HPDE6-E6E7 (cell line): ENCODE measurements around the gene ASTN2.
A peak's percentile ranks its signal among the peaks of the same experiment; 100 is the strongest.

Experiments used
- DNase-seq: peaks from one replicate; pipeline ENCODE4 v3.0.0; 2011; ENCODE audit warnings: missing footprints; ENCODE audit errors: extremely low spot score

The ASTN2 gene

DNA sequence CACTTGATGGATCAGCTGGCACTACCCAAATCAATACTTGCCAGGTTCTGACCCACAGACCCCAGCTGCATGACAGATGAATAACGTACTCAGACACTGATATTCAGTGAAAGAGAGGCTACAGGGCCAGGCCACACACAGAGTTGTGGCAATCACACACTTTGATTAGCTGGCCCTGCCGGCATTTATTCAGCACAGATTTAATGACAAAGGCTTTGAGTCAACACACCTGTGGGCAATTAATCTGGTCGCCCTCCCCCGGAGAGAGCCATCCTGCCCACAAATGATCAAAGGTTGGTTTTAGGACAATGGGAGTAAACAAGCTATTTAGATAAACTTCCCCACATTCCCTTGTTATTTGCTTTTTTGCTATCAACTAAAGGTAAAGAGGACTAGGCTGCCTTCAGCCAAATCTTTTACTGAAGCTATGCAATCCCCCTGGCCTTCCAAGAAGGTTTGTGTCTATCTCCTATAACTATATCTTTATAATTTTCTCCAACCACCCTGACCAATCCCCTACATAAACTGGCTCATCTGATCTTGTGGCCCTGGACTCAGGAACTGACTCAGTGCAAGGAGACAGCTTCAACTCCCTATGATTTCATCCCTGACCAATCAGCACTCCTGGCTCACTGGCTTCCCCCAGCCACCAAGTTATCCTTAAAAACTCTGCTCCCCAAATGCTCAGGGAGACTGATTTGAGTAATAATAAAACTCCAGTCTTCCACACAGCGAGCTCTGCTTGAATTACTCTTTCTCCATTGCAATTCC, 740.5 kb downstream of the ASTN2 start:
- DNase-seq = no peak

DNA sequence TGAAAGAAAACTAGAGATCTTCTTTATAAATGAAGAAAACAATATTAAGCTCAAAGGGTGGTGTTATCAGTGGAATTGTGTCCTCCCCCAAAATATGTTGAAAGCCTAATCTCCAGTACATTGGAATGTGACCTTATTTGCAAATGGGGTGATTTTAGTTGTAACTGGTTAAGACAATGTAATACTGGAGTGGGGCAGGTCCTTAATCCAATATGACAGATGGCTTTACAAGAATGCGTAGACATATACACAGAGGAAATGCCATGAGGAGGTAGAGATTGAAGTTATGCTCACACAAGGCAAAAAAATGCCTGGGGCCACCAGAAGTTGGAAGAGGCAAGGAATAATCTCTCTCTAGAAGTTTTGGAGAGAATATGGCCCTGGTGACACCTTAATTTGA, 741.5 kb downstream of the ASTN2 start:
- DNase-seq = no peak

DNA sequence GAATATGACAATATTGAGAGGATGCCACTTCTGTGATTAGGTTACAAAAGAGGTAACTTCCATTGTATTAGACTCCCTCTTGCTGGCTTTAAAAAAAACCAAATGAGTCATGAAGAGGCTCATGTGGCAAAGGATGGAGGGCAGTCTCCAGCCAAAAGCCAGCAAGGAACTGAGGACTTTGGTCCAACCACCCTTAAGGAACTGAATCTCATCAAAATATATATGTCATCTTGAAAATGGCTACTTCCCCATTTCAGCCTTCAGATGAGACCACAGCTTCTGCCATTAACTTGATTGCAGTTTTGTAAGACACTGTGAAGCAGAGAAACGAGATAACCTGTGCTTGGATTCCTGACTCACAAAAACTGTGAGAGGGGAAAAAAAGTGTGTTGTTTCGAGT, 743.3 kb downstream of the ASTN2 start:
- DNase-seq = no peak

DNA sequence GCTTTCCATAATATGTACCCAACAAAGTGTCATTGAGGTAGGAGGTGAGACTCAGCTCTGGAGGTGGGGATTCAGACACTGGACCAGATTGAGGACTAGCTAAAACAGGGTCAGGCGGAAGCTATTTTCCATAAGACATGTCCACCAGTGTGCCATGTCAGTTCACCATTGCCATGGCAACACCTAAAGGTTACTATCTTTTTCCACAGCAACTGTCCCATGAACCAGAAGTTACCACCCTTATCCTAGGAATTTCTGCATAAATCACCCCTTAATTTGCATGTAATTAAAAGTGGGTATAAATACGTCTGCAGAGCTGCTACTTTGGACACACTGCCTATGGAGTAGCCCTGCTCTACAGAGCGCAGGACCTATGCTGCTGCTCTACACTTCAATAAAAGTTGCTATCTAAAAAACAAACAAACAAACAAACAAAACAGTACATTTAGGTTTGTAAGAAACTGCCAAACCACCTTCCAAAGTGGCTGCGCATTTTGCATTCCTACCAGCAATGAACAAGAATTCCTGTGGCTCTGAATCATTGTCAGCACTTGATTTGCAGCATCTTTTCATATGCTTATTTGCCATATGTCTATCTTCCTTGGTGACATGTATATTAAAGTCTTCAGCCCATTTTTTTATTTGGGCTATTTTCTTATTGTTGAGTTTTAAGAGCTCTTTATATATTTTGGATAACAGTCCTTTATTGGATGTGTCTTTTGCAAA, 745.7 kb downstream of the ASTN2 start:
- no peak for DNase-seq

DNA sequence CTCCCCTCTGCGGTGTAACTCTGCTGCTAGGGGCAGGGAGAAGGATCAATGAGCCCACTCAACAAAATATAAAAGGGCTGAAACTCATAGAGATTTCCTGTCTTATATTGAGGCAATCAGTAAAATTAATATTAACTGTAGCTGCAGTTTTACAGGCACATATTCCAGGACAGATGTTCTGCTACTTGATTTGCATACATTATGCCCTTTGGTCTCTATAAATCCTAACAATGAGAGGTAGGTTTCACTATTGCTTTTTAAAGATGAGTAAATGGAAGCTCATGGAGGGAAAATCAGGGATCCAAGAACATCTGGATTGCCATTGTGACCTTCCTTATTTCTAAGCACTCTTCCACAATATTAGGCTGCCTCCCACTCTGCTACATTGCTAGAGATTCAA, 751.3 kb downstream of the ASTN2 start:
- no peak for DNase-seq

DNA sequence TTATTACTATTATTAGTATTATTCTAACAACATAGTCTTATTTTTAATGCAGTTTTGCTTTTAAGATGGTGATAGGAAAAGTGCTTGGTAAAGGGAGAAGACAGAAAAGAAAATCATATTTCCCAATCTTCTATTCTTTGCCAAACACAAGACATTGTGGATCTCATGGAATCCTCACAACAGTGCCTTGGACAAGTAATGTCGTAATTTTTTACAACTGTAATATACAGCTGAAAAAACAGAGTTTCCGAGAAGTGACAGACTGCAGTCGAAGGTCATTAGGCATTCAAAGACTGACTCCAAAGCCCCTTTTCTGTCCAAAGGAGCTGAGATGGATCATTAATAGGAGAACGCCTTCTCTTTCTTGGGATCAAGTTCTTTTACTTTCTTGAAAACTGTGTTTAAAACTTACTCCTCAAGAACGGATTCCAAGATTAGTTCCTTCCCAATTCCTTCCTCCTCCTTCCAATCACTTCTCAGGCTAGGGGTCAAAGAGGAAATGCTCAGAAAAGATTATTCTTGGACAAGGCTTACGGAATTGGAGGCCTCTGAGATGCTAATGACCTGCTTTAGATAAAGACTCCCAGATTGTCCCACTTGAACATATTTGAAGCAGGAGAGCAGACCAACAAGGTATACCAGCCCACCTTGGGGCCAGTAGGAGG, 752.1 kb downstream of the ASTN2 start:
- DNase-seq = no peak

DNA sequence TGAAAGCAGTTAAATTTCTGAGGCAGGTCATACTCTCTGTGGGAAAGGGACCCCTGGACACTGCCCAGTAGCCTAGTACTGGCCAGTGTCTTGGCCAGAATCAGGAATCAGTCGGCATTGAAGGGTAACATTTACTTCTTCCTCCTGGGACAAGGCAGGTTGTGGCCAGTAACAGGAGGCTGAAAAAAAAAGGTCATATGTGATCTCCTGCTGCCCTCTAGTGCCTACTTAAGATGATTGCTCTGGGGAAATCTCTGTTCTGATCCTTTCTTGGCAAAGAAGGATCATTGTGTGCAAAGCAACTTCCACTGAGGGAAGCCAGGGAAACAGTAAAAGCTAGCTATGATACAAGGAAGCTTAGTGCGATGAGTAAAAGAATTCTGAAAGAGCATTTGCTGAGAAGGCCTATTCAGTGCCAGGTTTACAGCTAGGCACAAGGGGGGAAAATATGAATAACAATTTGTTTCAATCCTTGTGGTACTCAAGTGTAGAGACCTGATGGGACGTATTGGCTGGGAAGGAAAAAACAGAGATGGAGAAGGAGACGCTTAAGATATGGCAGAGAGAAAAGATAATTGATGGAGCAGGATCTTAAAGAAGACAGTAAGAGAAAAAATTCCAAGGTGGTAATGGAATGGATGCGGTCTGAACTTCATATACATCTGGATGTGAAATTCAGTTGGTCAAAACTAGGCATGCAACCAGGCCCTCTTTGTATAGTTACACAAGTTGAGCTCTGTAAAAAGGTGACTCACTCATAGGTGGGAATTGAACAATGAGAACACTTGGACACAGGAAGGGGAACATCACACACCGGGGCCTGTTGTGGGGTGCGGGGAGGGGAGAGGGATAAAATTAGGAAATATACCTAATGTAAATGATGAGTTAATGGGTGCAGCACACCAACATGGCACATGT, 753.6 kb downstream of the ASTN2 start:
- peak; percentile 64 for DNase-seq

DNA sequence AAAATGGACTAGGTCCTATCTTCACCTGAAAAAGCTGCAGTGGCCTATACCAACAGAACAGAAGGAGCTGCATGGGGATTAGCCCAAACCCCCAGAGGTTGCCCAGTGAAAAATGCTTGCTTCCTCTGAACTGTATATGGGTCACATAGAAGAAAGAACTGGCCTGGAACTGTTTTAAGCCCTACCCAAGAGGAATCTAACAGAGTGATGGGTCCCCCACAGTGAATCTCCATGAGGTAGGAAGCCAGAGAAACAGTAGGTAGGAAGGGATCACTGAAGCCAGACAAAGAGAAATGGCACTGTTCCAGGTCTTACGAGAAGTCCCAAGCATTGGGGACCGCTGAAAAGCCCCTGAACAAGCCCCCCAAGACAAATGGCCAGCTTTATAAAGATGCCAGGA, 756.6 kb downstream of the ASTN2 start:
- no peak for DNase-seq

DNA sequence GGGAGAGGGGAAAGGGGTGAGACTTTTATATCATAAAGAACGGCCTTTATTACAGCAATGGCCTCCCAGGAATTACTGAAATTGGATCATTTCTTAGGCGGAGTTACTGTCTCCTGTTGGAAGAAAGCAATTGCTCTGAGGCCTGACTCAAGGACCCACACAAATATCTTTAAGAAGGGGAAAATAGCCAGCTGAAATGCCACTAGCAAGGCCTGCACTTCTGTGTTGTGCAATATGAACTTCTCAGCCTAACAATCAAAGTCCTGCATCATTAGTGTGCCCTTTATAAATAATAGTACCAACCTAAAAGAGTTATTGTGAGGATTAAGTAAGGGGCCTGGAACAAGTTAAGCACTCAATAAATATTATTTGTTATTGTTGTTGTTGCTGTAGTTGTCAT, 757.9 kb downstream of the ASTN2 start:
- DNase-seq = no peak

DNA sequence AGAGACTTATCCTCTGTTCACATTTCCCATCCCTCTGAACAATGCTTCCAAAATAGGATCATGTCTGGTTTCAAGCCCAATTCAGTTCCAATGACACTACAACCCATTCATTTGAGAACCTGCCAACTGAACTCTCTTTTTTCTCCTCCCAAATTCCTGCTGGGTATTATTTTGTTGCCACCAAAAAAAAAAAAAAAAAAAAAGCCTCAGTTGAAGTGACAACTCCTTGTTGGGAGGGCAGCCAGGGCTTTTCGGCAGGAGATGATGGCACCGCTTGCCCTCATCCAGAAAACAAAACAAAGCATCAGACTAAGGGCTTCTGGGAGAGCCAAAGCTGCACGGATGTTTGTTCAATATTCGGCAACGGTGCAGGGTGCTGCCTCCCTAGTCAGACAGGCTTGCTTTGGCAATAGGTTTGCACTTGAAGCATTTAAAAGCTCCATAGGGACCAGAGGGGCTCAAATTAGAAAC, 758.3 kb downstream of the ASTN2 start:
- no peak for DNase-seq

DNA sequence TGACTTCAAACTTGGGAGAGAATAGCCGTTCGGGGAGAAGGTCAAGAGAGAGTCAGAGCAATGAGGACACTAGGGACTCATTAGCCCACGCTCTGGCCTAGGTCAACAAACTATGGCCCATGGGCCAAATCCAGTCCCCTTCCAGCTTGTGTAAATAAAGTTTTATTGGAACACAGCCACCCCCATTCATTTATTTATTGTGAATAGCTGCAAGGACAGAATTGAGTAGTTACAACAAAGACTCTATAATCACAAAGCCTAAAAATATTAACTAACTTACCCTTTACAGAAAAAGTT, 760.9 kb downstream of the ASTN2 start:
- no peak for DNase-seq

DNA sequence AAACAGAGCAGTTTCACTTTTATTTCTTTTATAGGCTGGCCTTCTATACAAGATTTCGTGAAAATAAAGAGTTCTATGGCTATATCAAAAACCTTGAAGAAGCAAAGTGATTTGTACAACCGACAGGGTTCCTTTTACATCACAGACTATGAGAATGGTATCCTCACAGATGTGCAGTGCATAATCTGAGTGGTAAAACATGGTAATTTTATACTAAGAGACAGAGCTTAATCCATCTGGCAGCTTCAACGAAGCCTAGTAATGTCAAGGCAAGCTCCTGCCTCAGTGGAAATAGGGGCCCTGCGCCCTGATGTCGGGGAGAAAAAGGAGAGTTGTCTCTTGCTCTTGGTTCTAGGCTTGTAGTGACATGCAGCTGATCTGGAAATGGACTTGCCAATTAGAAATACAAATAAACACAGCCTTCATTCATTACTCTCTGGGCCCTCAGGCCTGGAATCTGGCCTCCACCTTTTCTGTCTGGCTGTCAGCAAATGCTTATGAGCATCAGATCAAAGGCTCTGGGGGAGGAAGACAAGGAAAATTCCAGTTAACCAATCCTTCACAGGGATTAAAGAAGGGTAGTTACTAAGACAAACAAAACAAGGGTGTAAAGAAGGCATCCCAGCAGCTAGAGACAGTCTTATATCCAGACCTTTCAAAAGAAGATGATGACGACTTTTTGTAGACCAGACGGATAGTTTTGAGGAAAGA, 761.4 kb downstream of the ASTN2 start:
- DNase-seq = no peak

DNA sequence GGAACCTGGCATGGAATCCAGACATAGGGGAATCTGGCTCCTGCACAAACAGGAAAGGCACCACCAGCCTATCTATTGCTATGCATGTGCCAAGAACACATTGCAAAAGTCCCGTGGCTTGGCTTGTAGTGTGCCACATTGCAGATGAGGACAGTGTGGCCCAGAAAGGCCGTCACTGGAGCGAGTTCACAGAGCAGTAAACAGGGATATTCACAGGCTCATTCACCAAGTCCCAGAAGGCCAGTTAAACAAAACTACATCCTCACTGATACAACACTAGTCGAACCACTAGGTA, 767.4 kb downstream of the ASTN2 start:
- DNase-seq = no peak

DNA sequence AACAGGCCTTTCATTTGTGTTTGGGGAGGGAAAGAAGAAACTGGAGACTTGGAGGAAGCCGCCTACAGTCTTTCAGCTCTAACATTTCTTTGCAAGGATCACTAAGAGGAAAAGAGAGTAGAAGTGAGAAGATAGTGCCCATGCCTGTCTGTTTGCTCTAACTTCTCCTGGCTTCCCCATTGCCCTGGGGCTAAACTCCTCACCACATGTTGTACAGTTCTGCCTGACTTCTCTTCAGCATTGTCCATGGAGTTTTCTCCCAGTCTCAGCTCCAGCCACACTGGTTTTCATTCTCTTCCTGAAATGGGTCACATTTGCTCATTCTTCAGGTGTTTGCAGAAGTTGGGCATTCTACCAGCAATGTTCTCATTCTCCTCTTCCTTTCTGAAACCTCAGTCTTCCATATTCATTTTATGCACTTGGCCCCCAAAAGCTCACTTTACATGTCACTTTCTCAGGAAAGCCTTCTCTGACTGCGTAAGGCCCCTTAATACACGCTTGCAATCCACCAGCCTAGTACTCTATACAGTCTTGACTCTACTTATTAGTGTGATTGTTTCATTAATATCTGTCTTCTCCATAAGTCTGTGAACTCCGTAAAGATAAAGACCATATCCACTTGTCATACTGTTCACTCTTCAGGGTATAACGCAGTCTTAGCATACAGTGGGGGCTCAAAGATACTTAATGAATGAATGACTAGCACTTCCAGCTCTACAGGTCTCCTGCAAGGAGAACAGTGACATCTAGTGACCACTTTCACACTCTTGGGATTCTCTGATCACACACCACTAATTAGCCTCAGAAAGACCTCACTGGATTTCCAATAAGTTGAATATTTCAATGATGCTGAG, 768.0 kb downstream of the ASTN2 start:
- DNase-seq = peak; percentile 23

DNA sequence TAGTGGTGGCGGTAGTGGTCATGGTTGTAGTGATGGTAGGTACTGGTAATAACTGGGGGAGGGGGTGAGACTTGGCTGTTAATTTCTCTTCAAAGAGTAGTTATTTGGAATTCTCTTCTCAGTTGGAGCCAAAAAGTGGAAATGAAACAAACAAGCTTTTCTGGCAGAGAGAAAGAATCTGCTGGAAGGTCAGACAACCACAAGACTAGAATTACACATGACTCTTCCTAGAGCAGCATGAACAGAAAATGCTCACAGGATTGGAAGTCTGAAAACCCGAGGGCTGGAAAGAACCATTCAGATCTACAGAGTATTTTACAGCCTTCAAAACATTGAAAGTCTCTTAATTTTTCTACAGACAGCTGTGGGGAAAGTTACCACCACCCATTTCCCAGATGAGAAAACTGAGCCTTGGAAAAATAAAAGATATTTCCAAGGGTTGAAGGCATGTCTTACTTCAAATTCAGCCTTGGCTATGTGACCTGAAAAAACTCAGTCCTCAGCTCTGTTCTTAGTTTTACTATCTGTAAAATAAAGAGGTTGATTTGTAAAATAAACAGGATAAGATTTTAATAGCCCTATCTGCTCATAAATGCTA, 770.7 kb downstream of the ASTN2 start:
- no peak for DNase-seq

DNA sequence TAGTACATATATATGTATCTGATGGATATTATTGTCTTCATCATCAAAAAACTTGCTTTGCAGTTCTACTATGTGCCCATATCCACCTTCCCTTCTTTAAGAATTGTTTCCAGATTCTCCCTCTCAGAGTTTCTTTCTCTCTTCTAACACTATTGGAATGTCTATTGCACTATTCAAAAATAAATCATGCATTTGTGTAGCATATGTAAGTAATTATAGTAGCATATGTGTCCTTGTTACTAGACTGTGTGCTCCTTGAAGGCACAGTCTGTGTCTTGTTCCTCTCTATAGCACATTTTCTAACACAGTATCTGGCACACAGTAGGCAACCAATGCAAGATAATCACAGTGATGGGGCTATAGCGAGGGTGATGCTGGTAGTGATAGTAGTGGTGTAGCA, 771.2 kb downstream of the ASTN2 start:
- DNase-seq = no peak

DNA sequence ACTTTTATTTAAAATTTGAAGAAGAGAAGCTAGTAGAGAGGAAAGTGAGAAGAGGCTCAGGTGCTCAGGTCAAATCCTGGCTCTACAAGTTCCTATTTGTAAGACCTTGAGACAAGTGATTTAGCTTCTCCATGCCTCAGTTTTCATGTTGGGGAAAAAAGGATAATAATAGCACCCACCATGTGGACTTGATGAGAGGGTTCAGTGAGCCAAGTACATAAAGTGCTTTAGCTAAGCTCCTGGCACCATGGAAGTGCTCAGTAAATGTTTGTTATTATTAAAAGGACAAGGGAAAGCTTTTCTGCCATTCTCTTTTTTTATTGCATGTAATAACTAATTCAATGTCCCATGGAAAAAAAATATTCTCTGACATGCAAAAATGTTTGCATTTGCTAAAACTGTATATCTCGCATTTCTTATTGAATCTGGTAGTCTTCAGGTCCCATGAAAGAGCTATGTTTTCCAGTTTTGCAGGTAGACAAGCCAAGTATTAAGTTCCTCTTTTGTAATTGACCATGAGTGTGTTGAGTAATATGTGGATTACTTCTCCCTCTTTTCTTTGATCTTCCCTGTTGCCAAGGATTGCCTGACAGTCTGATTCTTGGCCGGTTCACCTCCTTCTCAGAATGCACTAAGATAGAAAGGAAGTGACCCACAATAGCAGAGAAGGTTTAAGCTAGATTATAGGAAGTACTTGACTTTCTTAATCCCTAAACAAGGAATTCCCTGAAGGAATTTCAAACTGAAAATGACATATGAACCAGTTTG, 773.4 kb downstream of the ASTN2 start:
- no peak for DNase-seq

DNA sequence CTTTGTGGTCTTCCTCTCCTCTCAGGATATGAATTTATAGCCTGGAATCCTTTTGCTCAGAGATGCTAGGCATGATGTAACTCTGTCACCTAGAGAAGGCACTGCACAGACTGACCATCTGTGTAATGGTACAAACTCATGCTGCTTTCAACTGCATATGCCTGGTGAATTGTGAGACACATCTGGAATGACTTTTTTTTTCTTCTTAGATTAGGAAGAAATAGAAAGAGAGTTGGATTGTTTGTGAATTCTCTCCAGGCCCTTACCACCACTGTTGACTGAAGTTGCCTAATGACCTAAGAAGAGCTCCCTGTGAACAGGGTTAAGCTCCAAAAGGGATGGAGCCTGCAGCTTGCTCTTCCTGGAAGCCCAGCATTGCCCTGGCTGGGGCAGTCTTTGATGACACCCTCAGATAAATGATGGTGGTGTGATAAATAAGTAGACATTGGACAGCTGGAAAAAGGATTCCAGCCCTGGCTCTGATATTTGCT, 775.6 kb downstream of the ASTN2 start:
- DNase-seq = no peak

DNA sequence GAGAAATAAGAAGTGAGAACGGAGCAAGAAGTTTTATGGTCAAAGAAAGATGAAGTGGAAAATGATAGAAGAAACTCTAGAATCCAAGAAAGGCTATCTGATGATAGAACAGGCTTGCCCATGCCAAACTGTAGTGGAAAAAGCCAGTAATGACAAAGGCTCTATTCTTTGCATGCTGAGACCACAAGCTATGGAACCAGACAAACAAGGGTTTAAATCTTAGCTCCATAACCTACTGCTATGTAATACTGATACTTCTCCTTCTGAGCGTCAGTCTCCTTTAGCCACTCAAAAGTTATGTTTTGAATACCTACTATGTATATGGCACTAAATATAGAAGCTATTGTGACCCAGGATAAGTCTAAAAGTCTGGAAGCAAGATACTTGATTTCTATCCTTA, 778.9 kb downstream of the ASTN2 start:
- no peak for DNase-seq
